Gastrocnemius medialis (tissue), 4 donors: Measurements from ENCODE around the gene FICD.

Experiments
- CTCF ChIP-seq, 5 experiments: fragments of 450-650 bp in 3 of 5; fragments of 200-600 bp in 2 of 5; sonication (generic) in 2 of 5; IDR thresholded peaks in 4 of 5; conservative IDR thresholded peaks in 1 of 5; 1 replicate in 4 of 5; 2 replicates in 1 of 5; pipeline ENCODE4 v1.5.1; 2016 to 2019; ENCODE audit warnings: antibody characterized with exemption in 5 of 5, mild to moderate bottlenecking in 3 of 5, moderate library complexity in 3 of 5
- POLR2A ChIP-seq, 2 donors: fragments of 450-650 bp; IDR thresholded peaks; one replicate each; pipeline ENCODE4 v1.6.1; 2017; ENCODE audit warnings: antibody characterized with exemption in 2 of 2, mild to moderate bottlenecking in 2 of 2, moderate library complexity in 2 of 2

DNA sequence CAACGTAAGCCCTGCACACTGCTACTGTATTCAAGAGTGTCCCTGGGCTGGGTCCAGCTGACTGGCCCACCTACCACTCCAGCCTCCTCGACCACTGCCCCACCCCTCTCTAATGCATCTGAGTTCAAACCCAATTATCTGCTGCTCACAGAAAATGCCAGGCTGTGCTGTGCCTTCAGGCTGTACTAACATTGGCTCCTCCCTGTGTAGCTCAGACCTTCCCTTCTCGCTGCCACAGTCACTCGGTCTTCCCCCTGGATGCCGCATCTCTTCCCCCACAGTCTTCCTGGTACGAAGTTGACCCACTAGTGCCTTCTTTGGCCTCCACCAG is 12.1 kb downstream of the FICD start:
- TF ChIP-seq CTCF (IDR thresholded peaks at IDR 0.05 in 4 of 5, conservative IDR thresholded peaks at IDR 0.05 in 1 of 5): no peak
- TF ChIP-seq POLR2A (IDR thresholded peaks at IDR 0.05): no peak
